Measurements from ENCODE around the gene LDLRAD4. TPM values are rescaled to one million over a fixed set of nuclear protein-coding genes. Genes with fewer than 3 reads are reported as not detected.

Gene LDLRAD4
- polyA plus RNA-seq, 3 donors = 9.5 to 10.1 (median 9.6) TPM

DNA sequence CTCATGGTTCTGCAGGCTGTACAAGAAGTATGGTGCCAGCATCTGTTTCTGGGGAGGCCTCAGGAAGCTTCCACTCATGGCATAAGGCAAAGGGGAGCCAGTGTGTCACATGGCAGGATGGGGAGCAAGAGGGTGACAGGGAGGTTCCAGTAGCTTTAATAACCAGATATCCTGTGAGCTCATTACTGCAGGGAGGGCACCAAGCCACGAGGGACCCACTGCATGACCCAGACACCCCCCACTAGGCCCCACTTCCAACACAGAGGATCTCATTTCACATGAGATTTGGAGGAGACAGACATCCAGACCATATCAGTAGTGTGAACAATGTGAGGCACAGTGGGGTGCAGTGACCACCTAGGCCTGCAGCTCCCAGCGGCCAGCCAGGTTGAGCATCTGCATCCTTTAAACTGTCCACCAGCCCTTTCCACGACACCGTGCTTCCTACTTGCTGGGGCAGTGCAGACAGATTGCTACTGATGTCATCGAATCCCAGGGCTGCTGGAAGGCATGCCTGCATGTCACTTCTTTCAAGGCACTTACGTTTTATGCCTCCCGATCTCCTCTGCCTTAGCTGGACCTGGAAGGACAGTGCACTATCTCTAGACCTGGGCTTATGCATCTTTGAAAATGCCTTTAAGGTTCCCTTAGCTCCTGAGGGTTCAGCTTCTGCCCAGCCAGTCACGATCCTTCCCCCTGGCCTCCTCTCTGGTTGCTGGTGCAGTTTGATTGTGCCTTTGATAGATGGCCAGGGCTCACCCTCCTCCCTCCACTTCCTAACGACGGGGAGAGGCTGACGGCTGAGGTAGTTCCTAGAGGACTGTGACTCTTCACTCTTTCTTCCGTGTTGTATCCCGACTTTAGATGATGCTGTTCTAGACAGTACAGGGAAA lies 333.5 kb downstream of the LDLRAD4 start:
- no peak for DNase-seq (ENCODE audit: low read depth in 3 of 3, low spot score in 2 of 3)

DNA sequence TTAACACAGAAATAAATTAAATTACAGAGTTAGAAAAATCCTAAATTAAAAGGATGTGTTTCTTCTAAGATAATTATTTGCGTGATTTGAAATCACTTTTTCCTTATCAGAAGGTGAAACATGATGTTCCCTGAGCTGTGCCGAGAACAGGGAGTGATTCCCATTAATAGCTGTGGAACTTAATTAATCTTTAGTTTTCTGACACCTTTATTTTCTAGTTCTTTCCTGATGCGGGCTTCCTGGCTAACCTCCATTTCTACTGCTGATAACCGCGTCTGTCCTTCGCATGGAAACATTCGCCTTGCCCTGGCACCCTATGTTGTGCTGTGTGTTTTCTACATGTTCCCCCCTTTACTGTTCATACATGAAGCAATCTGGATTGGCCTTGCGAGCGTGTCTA lies 334.9 kb downstream of the LDLRAD4 start:
- no peak for DNase-seq (ENCODE audit: low read depth in 3 of 3, low spot score in 2 of 3)

DNA sequence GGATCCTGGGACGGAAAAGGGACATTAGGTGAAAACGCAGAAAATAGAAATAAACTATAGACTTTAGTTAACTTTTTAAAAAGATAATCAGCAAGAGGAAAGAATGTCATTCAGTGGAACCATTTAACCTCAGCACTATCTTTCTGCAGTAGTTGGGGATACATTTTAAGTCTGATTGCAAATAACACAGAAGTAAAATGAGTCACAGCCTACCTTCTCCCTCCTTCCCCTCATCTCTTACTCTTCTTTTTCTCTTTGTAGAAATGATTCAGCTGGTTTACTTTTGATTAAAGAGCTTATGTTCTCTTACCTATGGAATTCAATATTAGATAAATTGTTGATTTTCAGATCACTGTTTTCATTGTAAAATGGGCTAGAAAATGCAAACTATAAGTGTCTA lies 336.6 kb downstream of the LDLRAD4 start:
- DNase-seq (ENCODE audit: low read depth in 3 of 3, low spot score in 2 of 3) = no peak

DNA sequence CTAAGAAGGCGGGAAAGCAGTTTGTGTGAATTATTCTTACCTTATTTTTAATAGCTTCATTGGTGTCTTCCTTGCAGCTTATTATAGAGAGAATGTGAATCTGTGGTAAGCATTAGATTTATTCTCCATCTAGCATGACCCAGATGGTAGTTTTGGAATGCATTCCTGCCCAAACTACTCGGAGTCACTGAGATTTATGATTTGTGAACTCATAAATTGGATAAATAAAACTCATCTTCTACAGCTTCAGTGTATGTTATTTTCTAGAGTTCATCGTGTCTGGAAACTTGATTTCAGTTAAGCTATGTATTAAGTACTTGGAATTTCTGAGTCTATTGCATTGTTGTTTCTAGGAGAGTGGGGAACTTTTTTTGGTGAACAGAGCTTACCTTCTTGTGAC lies 337.3 kb downstream of the LDLRAD4 start:
- no peak for DNase-seq (ENCODE audit: low read depth in 3 of 3, low spot score in 2 of 3)

DNA sequence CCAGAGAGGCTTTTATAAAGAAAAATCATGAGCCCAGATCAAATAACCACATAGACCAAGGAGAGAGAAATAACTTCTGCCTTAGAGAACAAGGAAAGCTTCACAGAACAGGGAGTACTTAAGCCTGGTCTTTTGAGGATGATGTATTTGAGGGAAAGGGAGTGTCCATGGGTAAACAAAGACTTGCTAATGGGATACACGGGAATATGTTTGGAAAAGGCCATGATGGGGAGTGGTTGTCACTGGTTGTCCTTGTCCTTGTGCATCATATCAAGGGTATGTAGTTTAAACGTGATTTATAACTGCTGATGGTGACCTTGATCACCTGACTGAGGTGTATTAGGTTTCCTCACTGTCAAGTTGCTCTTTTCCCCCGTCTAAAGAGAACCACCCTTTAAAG lies 337.9 kb downstream of the LDLRAD4 start:
- no peak for DNase-seq (ENCODE audit: low read depth in 3 of 3, low spot score in 2 of 3)

DNA sequence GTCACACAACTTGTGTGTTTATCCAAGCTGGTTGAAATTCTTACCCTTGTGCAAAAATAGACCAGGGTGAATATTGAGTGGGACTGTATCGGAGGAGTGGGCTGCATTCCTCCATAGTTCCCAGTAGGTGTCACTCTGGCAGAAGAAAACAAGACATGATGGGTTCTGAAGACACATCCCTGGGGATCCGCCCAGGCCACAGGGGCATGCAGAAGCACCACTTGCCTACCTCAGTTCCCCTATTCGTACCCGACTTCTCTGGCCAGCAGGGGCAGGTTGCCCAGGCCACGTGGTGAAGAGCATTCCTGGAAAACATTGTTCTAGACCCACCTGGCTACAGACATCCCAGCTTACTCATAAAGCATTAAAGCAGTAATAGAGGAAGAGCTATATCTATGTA lies 339.6 kb downstream of the LDLRAD4 start:
- no peak for DNase-seq (ENCODE audit: low read depth in 3 of 3, low spot score in 2 of 3)

DNA sequence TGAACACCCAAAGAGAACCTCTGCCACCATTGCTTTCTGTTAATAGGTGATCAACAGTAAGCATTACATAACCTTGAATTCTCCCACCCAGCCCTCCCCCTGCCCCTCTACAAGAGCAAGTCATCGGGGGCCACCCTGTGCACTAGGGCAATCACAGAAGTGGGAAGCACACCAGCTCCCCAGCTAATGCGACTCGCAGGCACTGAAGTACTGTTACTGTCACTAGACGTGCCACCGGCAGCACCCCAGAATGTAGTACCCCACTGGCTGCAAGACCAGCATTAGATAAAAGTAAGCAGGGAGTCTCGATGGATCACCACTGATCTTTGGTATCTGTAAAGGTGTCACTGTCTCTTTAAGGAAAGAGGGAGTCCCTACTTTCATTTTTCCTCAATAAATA lies 340.2 kb downstream of the LDLRAD4 start:
- DNase-seq (ENCODE audit: low read depth in 3 of 3, low spot score in 2 of 3) = no peak

DNA sequence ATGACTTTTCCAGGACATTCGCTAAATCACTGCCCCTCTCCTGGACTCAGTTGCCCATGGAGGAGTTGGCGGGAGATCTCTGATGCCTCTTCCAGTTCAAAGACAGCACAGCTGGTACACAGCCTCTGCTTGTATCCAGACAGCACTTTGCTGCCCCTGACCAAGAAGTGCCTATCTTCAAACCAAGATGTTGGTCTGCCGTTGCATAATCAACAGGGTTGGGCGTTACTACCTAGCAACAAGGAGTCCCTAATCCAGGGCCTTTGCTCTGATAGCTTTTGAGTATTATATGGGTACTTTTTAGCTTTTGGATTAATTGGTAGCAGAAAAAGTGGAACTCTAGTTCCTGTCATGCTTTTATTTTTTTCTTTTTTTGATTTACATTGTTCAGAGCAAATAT lies 341.2 kb downstream of the LDLRAD4 start:
- no peak for DNase-seq (ENCODE audit: low read depth in 3 of 3, low spot score in 2 of 3)

DNA sequence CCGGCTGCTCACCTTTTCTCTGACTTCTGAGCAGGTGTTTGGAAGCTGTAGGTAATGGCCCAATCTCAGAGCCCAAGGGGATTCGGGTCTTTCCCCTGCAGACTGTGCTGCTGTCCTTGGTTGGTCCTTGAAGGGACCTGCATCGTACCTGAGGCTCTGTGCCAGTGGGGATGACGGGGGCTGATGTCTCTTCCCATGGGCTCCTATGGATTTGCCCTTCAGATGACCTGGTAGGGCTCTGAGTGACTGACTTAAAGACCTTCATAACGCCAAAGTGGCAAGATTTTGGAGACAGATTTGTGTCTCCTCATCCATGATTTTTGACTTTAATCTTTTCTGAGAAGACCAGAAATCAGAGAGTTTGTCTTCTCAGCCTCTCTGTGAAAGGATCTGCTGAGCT lies 341.7 kb downstream of the LDLRAD4 start:
- no peak for DNase-seq (ENCODE audit: low read depth in 3 of 3, low spot score in 2 of 3)

DNA sequence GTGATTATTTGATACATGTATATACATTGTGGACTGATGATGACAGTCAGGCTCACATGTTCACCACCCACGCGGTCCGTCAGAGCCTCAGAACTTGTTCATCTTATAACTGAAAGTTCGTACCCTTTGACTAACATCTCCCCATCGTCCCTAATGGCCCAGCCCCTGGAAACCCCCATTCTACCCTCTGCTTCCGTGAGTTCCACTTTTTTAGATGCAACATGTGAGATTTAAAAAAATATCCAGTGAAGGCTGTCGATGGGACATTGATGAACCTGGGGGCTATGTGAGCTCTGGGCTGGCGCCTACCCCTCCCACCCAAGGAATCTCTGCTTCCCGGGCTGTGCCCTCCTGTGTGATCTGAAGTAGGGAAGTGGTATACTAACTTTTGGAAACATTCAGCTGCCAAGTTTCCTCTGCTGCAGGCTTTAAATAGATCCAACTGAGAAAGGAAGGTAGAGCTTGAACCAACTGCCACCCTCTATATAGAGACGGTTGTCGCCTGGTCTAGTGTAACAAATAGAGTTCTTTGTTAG lies 344.0 kb downstream of the LDLRAD4 start:
- DNase-seq (ENCODE audit: low read depth in 3 of 3, low spot score in 2 of 3) = no peak

DNA sequence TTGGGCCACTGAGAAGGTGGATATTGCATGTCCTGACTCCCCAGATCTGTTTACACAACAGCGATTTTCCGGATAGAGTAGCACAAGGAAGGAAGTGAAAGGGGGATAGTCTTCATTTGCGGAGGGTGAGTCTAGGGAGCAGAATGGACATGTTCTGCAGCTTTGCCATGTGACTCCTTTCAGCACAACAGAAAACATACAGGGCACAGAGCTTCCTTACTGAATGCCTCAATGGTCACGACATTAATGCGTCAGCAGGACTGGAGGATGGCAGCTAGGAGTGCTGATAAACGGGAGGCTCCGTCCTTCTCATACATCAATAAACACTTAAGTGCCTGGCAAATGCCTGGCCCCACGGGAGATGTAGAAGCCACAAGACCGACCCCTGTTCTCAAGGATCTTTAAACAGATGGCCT lies 344.8 kb downstream of the LDLRAD4 start:
- no peak for DNase-seq (ENCODE audit: low read depth in 3 of 3, low spot score in 2 of 3)

DNA sequence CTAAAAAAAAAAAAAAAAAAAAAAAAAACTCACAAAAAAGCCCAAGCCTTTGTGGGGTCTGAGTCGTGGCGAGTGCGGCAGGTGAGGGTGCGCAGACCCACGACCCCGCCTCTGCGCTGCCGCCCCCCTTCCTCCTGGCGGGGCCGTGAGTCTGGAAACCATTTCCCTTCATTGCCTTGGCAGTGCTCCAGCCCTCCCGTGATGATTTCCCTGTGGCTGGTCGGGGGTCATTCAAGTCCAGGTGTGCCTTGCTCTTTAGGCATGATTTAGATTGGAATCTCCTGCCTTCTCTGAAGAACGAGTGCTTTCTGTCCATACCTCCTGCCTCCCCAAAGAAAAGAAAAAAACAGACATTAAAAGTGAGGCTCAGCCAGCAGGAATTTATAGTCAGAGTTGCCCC lies 346.0 kb downstream of the LDLRAD4 start:
- DNase-seq (ENCODE audit: low read depth in 3 of 3, low spot score in 2 of 3) = no peak

DNA sequence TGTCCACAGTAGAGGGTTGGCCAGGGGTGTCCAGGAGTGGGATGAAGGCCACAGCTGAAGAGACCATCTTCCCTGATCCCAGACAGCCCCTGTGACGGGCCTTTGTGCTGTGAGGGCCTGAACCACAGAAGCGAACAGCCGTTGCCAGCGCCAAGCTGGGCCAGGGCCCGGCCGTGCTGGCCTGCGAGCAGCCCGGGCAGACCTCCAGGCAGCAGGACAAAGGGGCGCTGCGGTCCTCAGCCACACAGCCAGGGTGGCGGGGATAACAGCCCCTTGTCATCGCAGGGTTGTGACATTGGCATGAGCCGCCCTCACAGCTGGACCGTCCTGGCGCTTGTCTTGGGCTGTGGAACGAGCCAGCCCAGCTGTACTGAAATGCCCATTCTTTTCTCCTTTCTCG lies 346.7 kb downstream of the LDLRAD4 start:
- DNase-seq (ENCODE audit: low read depth in 3 of 3, low spot score in 2 of 3) = no peak

DNA sequence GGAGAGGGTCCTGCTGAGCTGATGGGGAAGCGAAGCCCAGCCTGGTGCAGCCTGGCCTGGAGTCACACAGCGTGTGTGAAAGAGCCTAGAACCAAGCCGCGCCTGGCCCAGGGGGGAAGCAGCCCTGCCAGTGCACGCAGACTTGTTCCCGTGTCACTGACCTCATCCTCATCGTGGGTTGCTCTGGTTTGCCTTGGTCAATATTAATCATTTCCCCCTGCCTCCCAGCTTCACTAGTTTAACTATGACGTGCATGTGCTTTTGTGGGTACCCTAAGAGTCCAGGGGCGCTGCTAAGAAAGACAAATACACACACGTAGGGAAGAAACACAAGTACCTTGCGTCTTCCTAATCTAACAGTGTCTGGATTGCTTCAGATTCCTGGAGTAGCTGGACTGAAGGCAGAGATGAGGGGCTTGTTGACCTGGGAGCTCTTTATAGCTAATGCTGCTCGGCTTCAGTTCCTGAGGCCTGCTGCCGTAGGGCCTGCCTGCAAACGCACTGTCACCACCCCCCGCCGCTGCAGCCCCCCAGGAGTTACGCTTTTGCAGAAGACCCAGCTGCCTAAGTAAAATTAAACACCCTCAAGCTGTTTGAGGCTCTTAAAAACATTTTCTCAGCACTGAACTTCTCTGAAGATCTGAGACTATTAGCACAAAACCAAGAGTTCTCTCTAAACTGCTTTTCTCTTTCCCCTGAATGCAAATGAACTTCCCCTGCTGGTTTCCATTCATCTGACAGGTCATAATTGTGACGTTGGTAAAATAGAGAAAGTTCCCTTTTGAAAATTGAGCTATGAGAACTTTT lies 348.6 kb downstream of the LDLRAD4 start:
- no peak for DNase-seq (ENCODE audit: low read depth in 3 of 3, low spot score in 2 of 3)

DNA sequence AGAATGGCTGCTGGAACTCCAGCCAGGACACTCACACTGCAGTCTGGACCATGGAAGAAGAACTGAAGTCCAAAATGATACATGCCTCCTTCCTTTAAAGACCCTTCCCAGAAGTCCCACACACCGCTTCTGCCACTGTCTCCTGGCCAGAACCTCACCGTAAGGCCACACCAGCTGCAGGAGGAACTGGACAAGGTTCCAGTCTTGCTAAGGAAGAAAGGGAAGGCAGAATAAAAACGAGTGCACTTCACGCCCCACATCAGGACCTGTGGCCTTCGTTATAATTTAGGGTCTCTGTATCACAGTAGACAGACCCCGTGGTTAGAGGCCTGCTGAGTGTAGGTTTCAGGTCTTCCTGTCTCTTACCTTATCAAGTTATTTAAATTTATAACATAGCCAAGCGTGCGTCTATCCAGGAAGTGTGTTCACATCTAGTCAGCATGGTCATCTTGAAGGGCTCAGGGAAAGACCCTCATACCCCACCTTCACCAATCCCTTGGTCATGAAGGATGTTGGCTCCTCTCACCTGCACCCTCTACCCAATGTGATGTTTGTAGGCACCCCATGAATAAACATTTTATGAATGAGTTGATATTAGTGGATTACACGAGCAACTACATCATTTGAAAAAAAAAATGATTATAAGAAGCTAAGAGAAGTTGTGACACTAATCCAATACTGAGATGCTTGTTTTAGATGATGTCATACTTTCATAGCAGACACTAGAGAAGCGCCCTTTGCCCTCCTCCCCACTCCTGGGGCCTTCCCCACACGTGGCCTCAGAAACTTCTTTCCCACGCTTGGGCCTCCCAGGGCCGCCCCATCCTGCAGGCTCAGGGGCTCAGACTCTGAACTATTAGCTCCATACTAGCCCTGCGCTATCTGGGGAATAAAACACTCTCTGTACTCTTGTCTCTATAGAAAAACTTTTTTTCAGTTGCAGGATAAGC lies 350.2 kb downstream of the LDLRAD4 start:
- no peak for DNase-seq (ENCODE audit: low read depth in 3 of 3, low spot score in 2 of 3)

DNA sequence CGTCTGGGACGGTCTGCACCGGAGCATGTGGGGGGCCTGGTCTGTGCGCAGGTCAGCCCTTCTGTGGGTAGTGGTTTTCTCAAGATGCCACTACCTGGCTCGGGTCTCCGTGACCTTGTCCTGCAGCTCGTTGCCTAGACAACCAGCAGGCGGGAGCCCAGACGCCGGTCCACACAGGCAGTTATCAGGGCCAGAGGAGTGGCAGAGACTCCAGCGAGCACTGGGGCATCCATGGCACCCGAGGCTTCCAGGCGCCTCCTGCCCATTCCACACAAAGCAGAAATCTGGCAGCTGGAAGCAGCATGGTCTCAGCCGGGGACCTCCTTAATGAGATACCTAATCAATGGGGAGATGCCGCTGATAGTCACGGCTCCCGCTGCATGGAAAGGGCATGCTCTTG lies 351.7 kb downstream of the LDLRAD4 start:
- DNase-seq (ENCODE audit: low read depth in 3 of 3, low spot score in 2 of 3) = no peak

DNA sequence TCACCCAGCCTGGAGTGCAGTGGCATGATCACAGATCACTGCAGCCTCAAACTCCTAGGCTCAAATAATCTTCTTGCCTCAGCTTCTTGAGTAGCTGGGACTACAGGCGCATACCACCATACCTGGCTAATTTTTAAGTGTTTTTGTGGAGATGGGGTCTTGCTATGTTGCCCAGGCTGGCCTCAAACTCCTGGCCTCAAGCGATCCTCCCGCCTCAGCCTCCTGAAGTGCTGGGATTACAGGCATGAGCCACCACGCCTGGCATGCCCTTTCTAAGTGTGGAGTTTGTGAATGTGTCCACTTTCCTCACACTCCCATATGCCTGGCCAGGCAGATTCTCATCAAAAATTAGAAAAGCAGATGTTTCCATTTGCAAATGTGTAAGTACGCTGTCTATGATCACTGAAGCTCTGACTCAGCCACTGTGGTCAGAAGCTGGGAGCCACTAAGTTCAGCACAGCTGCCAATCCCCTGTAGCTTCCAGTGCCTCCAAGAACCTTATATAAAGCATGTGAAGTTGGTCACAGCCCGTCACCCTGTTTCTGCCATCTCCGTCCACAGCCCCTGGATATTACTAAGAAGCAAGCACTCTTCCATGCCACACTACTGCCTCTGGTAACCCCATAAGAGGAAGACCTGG lies 352.4 kb downstream of the LDLRAD4 start:
- DNase-seq (ENCODE audit: low read depth in 3 of 3, low spot score in 2 of 3) = no peak

DNA sequence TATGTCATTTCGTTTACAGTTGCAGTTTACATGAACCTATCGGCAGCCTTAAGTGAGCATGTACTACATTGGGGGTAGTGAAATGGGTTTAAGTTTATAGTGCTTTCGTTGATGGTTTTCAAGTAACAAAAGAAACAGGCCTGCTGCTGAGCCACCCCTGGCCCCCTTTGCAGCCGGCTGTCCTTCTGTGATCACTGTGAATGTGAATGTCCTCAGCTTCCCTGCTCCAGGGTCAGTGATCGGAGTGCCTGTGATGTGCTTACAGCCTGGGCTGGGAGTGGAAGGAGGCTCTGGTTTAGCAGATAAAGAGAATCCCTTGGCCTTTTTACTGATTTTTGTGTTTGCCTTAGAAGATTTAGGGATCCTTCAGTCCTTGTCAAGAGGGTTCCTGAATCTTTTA lies 353.6 kb downstream of the LDLRAD4 start:
- no peak for DNase-seq (ENCODE audit: low read depth in 3 of 3, low spot score in 2 of 3)

DNA sequence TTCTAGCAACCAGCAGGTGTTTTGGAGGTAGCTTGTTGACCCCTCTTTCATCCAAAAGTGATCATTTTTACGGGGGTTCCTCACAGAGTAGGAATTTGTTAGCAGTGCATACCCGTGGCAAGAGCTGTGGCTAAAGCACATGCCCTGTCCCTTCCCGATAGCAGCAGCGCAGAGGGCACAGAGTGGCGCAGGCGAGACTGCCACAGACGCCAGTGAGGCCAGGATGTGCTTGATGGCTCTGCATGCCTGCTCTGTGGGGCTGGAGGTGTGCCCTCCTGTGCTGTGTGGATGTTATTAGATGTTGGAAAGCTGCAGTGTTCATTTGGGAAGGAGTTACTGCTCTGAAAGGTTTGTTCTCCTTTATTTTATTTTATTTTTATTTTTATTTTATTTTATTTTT lies 354.2 kb downstream of the LDLRAD4 start:
- DNase-seq (ENCODE audit: low read depth in 3 of 3, low spot score in 2 of 3) = no peak

DNA sequence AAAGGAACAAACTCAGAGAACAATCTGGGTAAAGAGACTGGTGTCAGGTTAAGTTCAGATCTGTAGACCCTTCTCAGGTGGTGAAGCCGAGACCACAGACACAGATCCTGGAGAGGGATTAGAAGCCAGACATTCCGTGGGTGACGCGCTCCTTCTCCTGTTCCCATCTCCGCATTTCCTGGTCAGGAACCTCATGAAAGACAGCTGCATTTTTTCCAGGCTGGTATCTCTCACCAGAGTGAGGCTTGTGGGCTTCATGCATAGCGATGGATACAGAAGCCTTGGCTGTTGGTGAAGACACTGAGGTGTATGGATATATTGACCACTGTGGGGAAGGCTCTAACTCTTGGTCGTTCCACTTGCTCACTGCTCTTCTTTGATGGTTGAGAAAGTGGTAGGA lies 355.2 kb downstream of the LDLRAD4 start:
- DNase-seq (ENCODE audit: low read depth in 3 of 3, low spot score in 2 of 3) = no peak

All from right renal cortex interstitium (tissue), 3 donors.